KMS-11 (cell line): ENCODE data around the gene GGT1.

Experiments
- H2AFZ ChIP-seq: fragments of 200-600 bp; sonication (generic); 2 replicates; pipeline ENCODE4 v1.6.1; 2016; ENCODE audit warnings: antibody characterized with exemption, mixed run types, low read depth
- H3K27ac ChIP-seq: fragments of 200-600 bp; sonication (generic); 2 replicates; pipeline ENCODE4 v1.6.1; 2016; ENCODE audit warnings: mild to moderate bottlenecking, mixed run types
- H3K27me3 ChIP-seq: fragments of 200-600 bp; sonication (generic); 2 replicates; pipeline ENCODE4 v1.6.1; 2017; ENCODE audit warnings: mild to moderate bottlenecking, low read depth, mixed run types, moderate library complexity; ENCODE audit not compliant: insufficient read depth
- H3K36me3 ChIP-seq: fragments of 200-600 bp; sonication (generic); 2 replicates; pipeline ENCODE4 v1.6.1; 2017; ENCODE audit warnings: mild to moderate bottlenecking, mixed run types; ENCODE audit not compliant: insufficient read depth
- H3K4me1 ChIP-seq: fragments of 200-600 bp; sonication (generic); 2 replicates; pipeline ENCODE4 v1.6.1; 2016; ENCODE audit warnings: mild to moderate bottlenecking, low read depth, mixed run types; ENCODE audit not compliant: poor library complexity, severe bottlenecking
- H3K4me2 ChIP-seq: fragments of 200-600 bp; sonication (generic); 2 replicates; pipeline ENCODE4 v1.7.0; 2016; ENCODE audit warnings: mild to moderate bottlenecking, mixed run types
- H3K4me3 ChIP-seq: fragments of 200-600 bp; sonication (generic); IDR thresholded peaks from 2 replicates; pipeline ENCODE4 v1.6.1; 2017; ENCODE audit warnings: low read depth, low read length, mixed read lengths; ENCODE audit not compliant: insufficient read depth
- H3K79me2 ChIP-seq: fragments of 200-600 bp; sonication (generic); 2 replicates; pipeline ENCODE4 v1.6.1; 2016; ENCODE audit warnings: low read depth, mixed run types; ENCODE audit not compliant: insufficient read depth
- H3K9ac ChIP-seq: fragments of 200-600 bp; sonication (generic); 2 replicates; pipeline ENCODE4 v1.6.1; 2016; ENCODE audit warnings: mild to moderate bottlenecking, mixed run types
- H4K20me1 ChIP-seq: fragments of 200-600 bp; sonication (generic); 2 replicates; pipeline ENCODE4 v1.6.1; 2016; ENCODE audit warnings: mild to moderate bottlenecking, mixed run types; ENCODE audit not compliant: insufficient read depth
- CTCF ChIP-seq: fragments of 200-600 bp; sonication (generic); conservative IDR thresholded peaks from 2 replicates; pipeline ENCODE4 v1.6.1; 2017; ENCODE audit warnings: low read depth, mild to moderate bottlenecking, antibody characterized with exemption, low read length, moderate library complexity, mixed read lengths

Gene GGT1

GRCh38 chr22:24578355-24579257 lies 24.4 kb upstream of the GGT1 start:
- no peak overlapping the region for H2AFZ ChIP-seq
- H3K36me3 ChIP-seq, result no peaks in the 10 kb centered on the region
- H3K4me1 ChIP-seq, result peaks cover 3% of the 10 kb centered on the region
- no peaks in the 10 kb centered on the region for H4K20me1 ChIP-seq
- no peak overlapping the region for H3K4me3 ChIP-seq
- H3K27me3 ChIP-seq, result no peaks in the 10 kb centered on the region
- H3K27ac ChIP-seq, result no peak overlapping the region
- no peak overlapping the region for H3K9ac ChIP-seq
- H3K79me2 ChIP-seq, result no peaks in the 10 kb centered on the region
- H3K4me2 ChIP-seq, result no peak overlapping the region
- no peak for TF ChIP-seq CTCF

- Histone ChIP-seq H2AFZ (no peak overlapping the region), H3K79me2 (no peaks in the 10 kb centered on the region), H3K27me3 (no peaks in the 10 kb centered on the region), H4K20me1 (no peaks in the 10 kb centered on the region), H3K4me3 (no peak overlapping the region), H3K4me2 (no peak overlapping the region), H3K36me3 (no peaks in the 10 kb centered on the region), H3K4me1 (peaks cover 9% of the 10 kb centered on the region), H3K27ac (no peak overlapping the region), H3K9ac (no peak overlapping the region)
- TF ChIP-seq CTCF, result no peak
These were observed 23.8 kb upstream of the GGT1 start for GRCh38 chr22:24579258-24579601.

GRCh38 chr22:24580276-24580675 lies 22.7 kb upstream of the GGT1 start:
- H3K27me3 ChIP-seq, result no peaks in the 10 kb centered on the region
- H4K20me1 ChIP-seq, result no peaks in the 10 kb centered on the region
- H3K4me2 ChIP-seq, result no peak overlapping the region
- no peak overlapping the region for H3K27ac ChIP-seq
- no peak overlapping the region for H3K9ac ChIP-seq
- H3K36me3 ChIP-seq, result no peaks in the 10 kb centered on the region
- no peaks in the 10 kb centered on the region for H3K79me2 ChIP-seq
- H2AFZ ChIP-seq, result no peak overlapping the region
- no peak overlapping the region for H3K4me3 ChIP-seq
- TF ChIP-seq CTCF, result no peak
- H3K4me1 ChIP-seq, result peaks cover 11% of the 10 kb centered on the region

GRCh38 chr22:24582056-24582814 lies 20.8 kb upstream of the GGT1 start:
- H3K27me3 ChIP-seq, result no peaks in the 10 kb centered on the region

More at GRCh38 chr22:24582056-24582814, 20.8 kb upstream of the GGT1 start:
- Histone ChIP-seq H4K20me1 (no peaks in the 10 kb centered on the region), H2AFZ (no peak overlapping the region), H3K79me2 (no peaks in the 10 kb centered on the region), H3K36me3 (no peaks in the 10 kb centered on the region), H3K4me2 (no peak overlapping the region), H3K4me1 (peaks cover 11% of the 10 kb centered on the region), H3K9ac (no peak overlapping the region), H3K27ac (no peak overlapping the region), H3K4me3 (no peak overlapping the region)
- no peak for TF ChIP-seq CTCF
